ENCODE results near the gene SIGLEC6. TPM values are rescaled to one million over a fixed set of nuclear protein-coding genes. Genes with fewer than 3 reads are reported as not detected.

The SIGLEC6 gene
- polyA plus RNA-seq, 3 donors: 0.04 TPM; not detected in 2

GRCh38 chr19:51477344-51477743, 54.1 kb downstream of the SIGLEC6 start:
- WGBS (ENCODE audit: insufficient coverage): 81% methylated on average over 3 of the region's 5 CpGs
- Histone ChIP-seq H3K9ac (ENCODE audit: insufficient read depth, low read length, poor library complexity, severe bottlenecking) (no peak overlapping the region), H2AFZ (ENCODE audit: insufficient read depth, low read depth, low read length, poor library complexity, severe bottlenecking) (no peak overlapping the region), H3K4me3 (replicated peaks in 1 of 3; ENCODE audit: low read depth in 2 of 3, low read length in 3 of 3) (no peak overlapping the region), H3K4me1 (ENCODE audit: control insufficient read depth in 1 of 2, insufficient read depth in 2 of 2, low read length in 2 of 2) (no peaks in the 10 kb centered on the region), H3K27me3 (ENCODE audit: control insufficient read depth in 2 of 2, insufficient read depth in 2 of 2, low read length in 2 of 2) (peaks cover 0 to 9% of the 10 kb centered on the region in 2 donors), H3K36me3 (replicated peaks in 1 of 2; ENCODE audit: control insufficient read depth in 1 of 2, insufficient read depth in 2 of 2, low read length in 2 of 2) (no peaks in the 10 kb centered on the region), H4K20me1 (ENCODE audit: insufficient read depth, low read length) (no peaks in the 10 kb centered on the region), H3K79me2 (ENCODE audit: insufficient read depth, low read length) (no peaks in the 10 kb centered on the region), H3K4me2 (replicated peaks; ENCODE audit: extremely low read depth, low read length, poor library complexity, severe bottlenecking) (no peak overlapping the region), H3K9me3 (replicated peaks in 1 of 2; ENCODE audit: control insufficient read depth in 1 of 2, insufficient read depth in 1 of 2, low read length in 2 of 2) (peaks cover 0 to 2% of the 10 kb centered on the region in 2 donors), H3K27ac (ENCODE audit: low read depth in 1 of 2, low read length in 2 of 2) (no peak overlapping the region)
- H3K4me1 Mint-ChIP-seq: peaks cover 2% of the 10 kb centered on the region
- H3K9me3 Mint-ChIP-seq: peaks cover 3 to 5% (median 4%) of the 10 kb centered on the region in 7 donors
- no peak overlapping the region for H3K4me3 Mint-ChIP-seq
- TF ChIP-seq, protein P1, sequence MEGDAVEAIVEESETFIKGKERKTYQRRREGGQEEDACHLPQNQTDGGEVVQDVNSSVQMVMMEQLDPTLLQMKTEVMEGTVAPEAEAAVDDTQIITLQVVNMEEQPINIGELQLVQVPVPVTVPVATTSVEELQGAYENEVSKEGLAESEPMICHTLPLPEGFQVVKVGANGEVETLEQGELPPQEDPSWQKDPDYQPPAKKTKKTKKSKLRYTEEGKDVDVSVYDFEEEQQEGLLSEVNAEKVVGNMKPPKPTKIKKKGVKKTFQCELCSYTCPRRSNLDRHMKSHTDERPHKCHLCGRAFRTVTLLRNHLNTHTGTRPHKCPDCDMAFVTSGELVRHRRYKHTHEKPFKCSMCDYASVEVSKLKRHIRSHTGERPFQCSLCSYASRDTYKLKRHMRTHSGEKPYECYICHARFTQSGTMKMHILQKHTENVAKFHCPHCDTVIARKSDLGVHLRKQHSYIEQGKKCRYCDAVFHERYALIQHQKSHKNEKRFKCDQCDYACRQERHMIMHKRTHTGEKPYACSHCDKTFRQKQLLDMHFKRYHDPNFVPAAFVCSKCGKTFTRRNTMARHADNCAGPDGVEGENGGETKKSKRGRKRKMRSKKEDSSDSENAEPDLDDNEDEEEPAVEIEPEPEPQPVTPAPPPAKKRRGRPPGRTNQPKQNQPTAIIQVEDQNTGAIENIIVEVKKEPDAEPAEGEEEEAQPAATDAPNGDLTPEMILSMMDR (IDR thresholded peaks at IDR 0.05): no peak
- intact Hi-C loops (cut with micrococcal nuclease): no loop called here
- no peak overlapping the region for H3K27ac Mint-ChIP-seq
- H3K27me3 Mint-ChIP-seq (ENCODE audit: low read depth in 3 of 3): peaks cover 25 to 42% (median 26%) of the 10 kb centered on the region in 3 donors
- peaks cover 0 to 3% of the 10 kb centered on the region in 2 donors for H3K36me3 Mint-ChIP-seq
- DNase-seq: no peak

- peaks cover 0 to 7% of the 10 kb centered on the region in 2 donors for H3K27me3 ChIP-seq (ENCODE audit: control insufficient read depth in 2 of 2, insufficient read depth in 2 of 2, low read length in 2 of 2)
- TF ChIP-seq, protein P1 (IDR thresholded peaks at IDR 0.05): no peak
- intact Hi-C loops (cut with micrococcal nuclease): no loop called here
- H3K9me3 ChIP-seq (replicated peaks in 1 of 2; ENCODE audit: control insufficient read depth in 1 of 2, insufficient read depth in 1 of 2, low read length in 2 of 2): peaks cover 0 to 2% of the 10 kb centered on the region in 2 donors
- no peak overlapping the region for H3K4me2 ChIP-seq (replicated peaks; ENCODE audit: extremely low read depth, low read length, poor library complexity, severe bottlenecking)
- no peak overlapping the region for H3K4me3 ChIP-seq (replicated peaks in 1 of 3; ENCODE audit: low read depth in 2 of 3, low read length in 3 of 3)
- peaks cover 0 to under 1% of the 10 kb centered on the region in 2 donors for H3K4me1 ChIP-seq (ENCODE audit: control insufficient read depth in 1 of 2, insufficient read depth in 2 of 2, low read length in 2 of 2)
- H3K79me2 ChIP-seq (ENCODE audit: insufficient read depth, low read length): no peaks in the 10 kb centered on the region
- peaks cover 3 to 5% (median 4%) of the 10 kb centered on the region in 7 donors for H3K9me3 Mint-ChIP-seq
- H4K20me1 ChIP-seq (ENCODE audit: insufficient read depth, low read length): no peaks in the 10 kb centered on the region
- H3K27ac Mint-ChIP-seq: no peak overlapping the region
- no peaks in the 10 kb centered on the region for H3K36me3 ChIP-seq (replicated peaks in 1 of 2; ENCODE audit: control insufficient read depth in 1 of 2, insufficient read depth in 2 of 2, low read length in 2 of 2)
- no peak overlapping the region for H2AFZ ChIP-seq (ENCODE audit: insufficient read depth, low read depth, low read length, poor library complexity, severe bottlenecking)
- no CpG with 5 or more reads among the region's 3 CpGs for WGBS (ENCODE audit: insufficient coverage)
- peaks cover 0 to 3% of the 10 kb centered on the region in 2 donors for H3K36me3 Mint-ChIP-seq
- no peak for DNase-seq
- no peak overlapping the region for H3K27ac ChIP-seq (ENCODE audit: low read depth in 1 of 2, low read length in 2 of 2)
- H3K4me3 Mint-ChIP-seq: no peak overlapping the region
- H3K27me3 Mint-ChIP-seq (ENCODE audit: low read depth in 3 of 3): peaks cover 21 to 39% (median 26%) of the 10 kb centered on the region in 3 donors
- H3K4me1 Mint-ChIP-seq: peaks cover 2% of the 10 kb centered on the region
- H3K9ac ChIP-seq (ENCODE audit: insufficient read depth, low read length, poor library complexity, severe bottlenecking): no peak overlapping the region
Observed at GRCh38 chr19:51476164-51476563, 55.3 kb downstream of the SIGLEC6 start.
